ENCODE results near the gene KIAA2012. TPM values are rescaled to one million over a fixed set of nuclear protein-coding genes. Genes with fewer than 3 reads are reported as not detected.

Gene KIAA2012
- total RNA-seq, 1 donor from 2014 or later, result 1.3 TPM

DNA sequence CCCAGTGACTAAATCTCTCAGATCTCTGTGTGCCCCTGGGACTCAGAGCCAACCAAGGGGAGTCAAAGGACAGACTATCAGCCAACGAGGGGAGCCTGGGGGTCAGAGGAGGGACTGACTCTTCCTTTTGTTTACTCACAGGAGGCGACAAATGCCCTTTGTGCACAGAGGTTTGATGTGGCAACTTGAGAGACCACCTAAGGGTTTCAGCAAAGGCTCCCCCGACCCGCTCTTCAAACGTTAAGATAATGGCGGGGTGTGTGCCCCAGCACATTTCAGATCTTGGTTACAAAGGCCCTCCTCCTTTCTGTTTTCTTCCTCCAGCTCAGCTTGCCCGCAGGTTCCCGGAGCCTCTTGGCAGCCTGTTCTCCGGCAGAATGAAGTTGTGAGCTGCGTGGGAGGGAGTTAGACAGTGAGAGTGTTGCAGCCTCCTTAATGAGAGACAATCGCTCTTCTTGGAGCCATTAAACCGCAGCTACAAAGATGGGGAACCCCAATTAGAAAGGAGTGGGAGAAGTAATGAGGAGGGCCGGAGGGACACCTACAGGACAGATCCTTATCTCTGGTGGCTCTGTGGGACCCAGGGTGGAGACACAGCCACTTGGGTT is 76.2 kb downstream of the KIAA2012 start:
- no peaks in the 10 kb centered on the region for H3K36me3 Mint-ChIP-seq
- H3K4me3 Mint-ChIP-seq, result peak overlapping the region; percentile 61
- DNase-seq (ENCODE audit: extremely low spot score, unreplicated experiment), result no peak
- H3K27me3 Mint-ChIP-seq, result peaks cover 9% of the 10 kb centered on the region
- H3K27ac Mint-ChIP-seq, result peak overlapping the region; percentile 44
- peaks cover 45% of the 10 kb centered on the region for H3K4me1 Mint-ChIP-seq (ENCODE audit: unreplicated experiment)
- TF ChIP-seq CTCF (conservative IDR thresholded peaks at IDR 0.05), result no peak
- H3K9me3 Mint-ChIP-seq, result no peaks in the 10 kb centered on the region

GRCh38 chr2:202149936-202150335 is 76.9 kb downstream of the KIAA2012 start:
- Mint-ChIP-seq H3K36me3 (no peaks in the 10 kb centered on the region), H3K4me3 (no peak overlapping the region), H3K27ac (no peak overlapping the region), H3K4me1 (ENCODE audit: unreplicated experiment) (peaks cover 44% of the 10 kb centered on the region), H3K27me3 (peaks cover 9% of the 10 kb centered on the region), H3K9me3 (no peaks in the 10 kb centered on the region)
- no peak for TF ChIP-seq CTCF (conservative IDR thresholded peaks at IDR 0.05)
- DNase-seq (ENCODE audit: extremely low spot score, unreplicated experiment), result no peak

DNA sequence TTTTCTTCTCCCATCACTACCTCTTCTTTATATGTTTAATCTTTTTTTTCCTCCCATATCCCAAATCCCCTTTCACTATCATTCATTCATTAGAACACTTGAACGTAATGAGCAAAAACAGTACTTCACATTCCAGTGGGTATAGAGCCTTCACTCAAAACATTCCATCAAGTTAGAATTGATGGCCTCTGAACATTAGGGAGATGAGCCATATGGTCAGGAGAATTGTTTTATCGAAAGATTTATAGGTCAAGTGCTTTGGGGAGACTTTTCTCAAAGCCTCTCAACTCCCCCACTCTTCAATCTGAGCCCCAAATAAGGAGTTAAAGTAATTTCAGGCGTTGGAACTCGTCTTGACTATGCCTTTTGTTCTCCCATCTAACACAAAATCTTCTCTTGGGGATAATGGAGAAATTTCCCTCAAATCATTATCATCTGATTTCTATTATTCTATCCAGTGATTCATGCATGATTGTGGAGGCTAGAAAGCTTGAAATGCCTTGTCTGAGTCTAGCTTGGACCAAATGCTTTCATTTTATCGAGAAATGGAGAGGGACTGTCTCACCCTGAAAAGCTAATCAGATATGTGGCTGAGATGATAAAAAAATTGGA is 79.2 kb downstream of the KIAA2012 start:
- Mint-ChIP-seq H3K4me1 (ENCODE audit: unreplicated experiment) (peaks cover 35% of the 10 kb centered on the region), H3K9me3 (no peaks in the 10 kb centered on the region), H3K27me3 (peaks cover 9% of the 10 kb centered on the region), H3K36me3 (no peaks in the 10 kb centered on the region), H3K4me3 (no peak overlapping the region), H3K27ac (no peak overlapping the region)
- no peak for TF ChIP-seq CTCF (conservative IDR thresholded peaks at IDR 0.05)
- DNase-seq (ENCODE audit: extremely low spot score, unreplicated experiment), result no peak

GRCh38 chr2:202154613-202155012 is 81.6 kb downstream of the KIAA2012 start:
- DNase-seq (ENCODE audit: extremely low spot score, unreplicated experiment), result no peak
- Mint-ChIP-seq H3K9me3 (no peaks in the 10 kb centered on the region), H3K27ac (no peak overlapping the region), H3K4me1 (ENCODE audit: unreplicated experiment) (peaks cover 16% of the 10 kb centered on the region), H3K27me3 (no peaks in the 10 kb centered on the region), H3K4me3 (no peak overlapping the region), H3K36me3 (no peaks in the 10 kb centered on the region)
- TF ChIP-seq CTCF (conservative IDR thresholded peaks at IDR 0.05), result no peak

GRCh38 chr2:202157211-202157990 is 84.3 kb downstream of the KIAA2012 start:
- Mint-ChIP-seq H3K9me3 (no peaks in the 10 kb centered on the region), H3K27me3 (no peaks in the 10 kb centered on the region), H3K27ac (no peak overlapping the region), H3K4me3 (no peak overlapping the region), H3K36me3 (no peaks in the 10 kb centered on the region), H3K4me1 (ENCODE audit: unreplicated experiment) (peaks cover 23% of the 10 kb centered on the region)
- TF ChIP-seq CTCF (conservative IDR thresholded peaks at IDR 0.05), result no peak
- DNase-seq (ENCODE audit: extremely low spot score, unreplicated experiment), result no peak
